Upper lobe of left lung (tissue), 6 donors: ENCODE results near the gene CCL7. TPM values are rescaled to one million over a fixed set of nuclear protein-coding genes. Genes with fewer than 3 reads are reported as not detected.

Source experiments
- ATAC-seq, 2 donors: fragments of 200-7000 bp; cut with Tn5 transposase; one replicate each; pipeline ENCODE4 v1.9.1; 2022; ENCODE audit warnings: mild to moderate bottlenecking in 2 of 2, moderate library complexity in 2 of 2; ENCODE audit not compliant: low FRiP score in 2 of 2
- DNase-seq, 2 donors: peaks; one replicate each; pipeline ENCODE4 v3.0.0-alpha.2; 2019 to 2020
- H3K27ac ChIP-seq, 4 donors: fragments of 200-600 bp; sonication (generic); one replicate each; pipeline ENCODE4 v1.5.1; 2016 to 2019
- H3K27me3 ChIP-seq, 4 donors: fragments of 200-600 bp; sonication (generic); one replicate each; pipeline ENCODE4 v1.5.1; 2017 to 2019
- H3K36me3 ChIP-seq, 4 donors: fragments of 200-600 bp; sonication (generic); one replicate each; pipeline ENCODE4 v1.5.1; 2016 to 2019
- H3K4me1 ChIP-seq, 4 donors: fragments of 200-600 bp; sonication (generic); one replicate each; pipeline ENCODE4 v1.5.1; 2018 to 2019
- H3K4me3 ChIP-seq, 4 donors: fragments of 200-600 bp; sonication (generic); one replicate each; pipeline ENCODE4 v1.5.1; 2017 to 2019; ENCODE audit warnings: mild to moderate bottlenecking in 2 of 4, moderate library complexity in 1 of 4
- H3K9me3 ChIP-seq, 4 donors: fragments of 200-600 bp; sonication (generic); one replicate each; pipeline ENCODE4 v1.5.1; 2018 to 2019
- CTCF ChIP-seq, 6 experiments: fragments of 450-650 bp in 4 of 6; fragments of 200-600 bp in 2 of 6; sonication (generic) in 2 of 6; IDR thresholded peaks; one replicate each; pipeline ENCODE4 v1.5.1; 2016 to 2019; ENCODE audit warnings: antibody characterized with exemption in 6 of 6
- EP300 ChIP-seq, 4 donors: sonication (generic); formaldehyde crosslinking; IDR thresholded peaks; one replicate each; pipeline ENCODE4 v1.5.1; 2017; ENCODE audit warnings: antibody characterized with exemption in 4 of 4, control low read depth in 2 of 4
- POLR2A ChIP-seq, 4 donors: fragments of 450-650 bp; IDR thresholded peaks; one replicate each; pipeline ENCODE4 v1.5.1; 2016 to 2017; ENCODE audit warnings: antibody characterized with exemption in 4 of 4, mild to moderate bottlenecking in 2 of 4
- POLR2AphosphoS5 ChIP-seq, 2 donors: sonication (generic); formaldehyde crosslinking; IDR thresholded peaks; one replicate each; pipeline ENCODE4 v1.5.1; 2017; ENCODE audit warnings: antibody characterized with exemption in 2 of 2
- WGBS, 2 donors: methylation state at CpG; one replicate each; pipeline ENCODE4 v1.1.5; 2017 to 2018; 5-methylcytosine and 5-hydroxymethylcytosine counted together
- total RNA-seq, 6 donors: library from RNA; depleted of rRNA in 4 of 6; stranded (reverse); fragments of >200 nt in 4 of 6; gene quantifications; one replicate each; pipeline versions ENCODE4 v1.1.0 to v1.2.1, GENCODE V29; 2016 to 2021
- donor health status: DM: no; HTN: no; CAD: no; lungs with moderate emphysema.
- donor health status: DM: no; HTN: yes; CAD: no; lungs with severe emphysema.

CCL7 gene
- total RNA-seq, 6 donors from 2014 or later = 0.34 TPM; not detected in 5

GRCh38 chr17:34242587-34243363 is 27.2 kb upstream of the CCL7 start:
- Histone ChIP-seq H3K9me3 (no peaks in the 10 kb centered on the region), H3K27me3 (no peaks in the 10 kb centered on the region), H3K4me3 (no peak overlapping the region), H3K4me1 (peaks cover 53 to 67% (median 58%) of the 10 kb centered on the region in 4 donors), H3K27ac (peak overlapping the region; percentile 65 to 82 (median 78)), H3K36me3 (no peaks in the 10 kb centered on the region)
- no peak for DNase-seq
- 50 to 55% methylated on average over 6 to 8 of the region's 8 CpGs for WGBS, 2 donors
- TF ChIP-seq POLR2A (IDR thresholded peaks at IDR 0.05) (no peak), CTCF (IDR thresholded peaks at IDR 0.05) (no peak), POLR2AphosphoS5 (IDR thresholded peaks at IDR 0.05) (peak in 1 of 2 donors; percentile 14), EP300 (IDR thresholded peaks at IDR 0.05) (no peak)
- ATAC-seq = peak; percentile 58 to 66

- no peaks in the 10 kb centered on the region for H3K27me3 ChIP-seq
- ATAC-seq (no peak), DNase-seq (no peak)
- whole genome bisulfite sequencing, 2 donors = 66 to 72% methylated on average over 7 of the region's 7 CpGs
- TF ChIP-seq EP300 (IDR thresholded peaks at IDR 0.05) = no peak
- no peak for TF ChIP-seq POLR2AphosphoS5 (IDR thresholded peaks at IDR 0.05)
- no peak for TF ChIP-seq POLR2A (IDR thresholded peaks at IDR 0.05)
- TF ChIP-seq CTCF (IDR thresholded peaks at IDR 0.05) = no peak
- peak overlapping the region in 3 of 4 donors; percentile 65 to 80 (median 77) for H3K27ac ChIP-seq
- H3K4me1 ChIP-seq = peaks cover 54 to 63% (median 59%) of the 10 kb centered on the region in 4 donors
- no peaks in the 10 kb centered on the region for H3K36me3 ChIP-seq
- no peak overlapping the region for H3K4me3 ChIP-seq
- H3K9me3 ChIP-seq = no peaks in the 10 kb centered on the region
These were observed 26.4 kb upstream of the CCL7 start for GRCh38 chr17:34243364-34244320.

GRCh38 chr17:34245351-34245905 is 24.6 kb upstream of the CCL7 start:
- no peak for TF ChIP-seq EP300 (IDR thresholded peaks at IDR 0.05)
- TF ChIP-seq CTCF (IDR thresholded peaks at IDR 0.05) = no peak
- TF ChIP-seq POLR2A (IDR thresholded peaks at IDR 0.05) = no peak
- no peak for TF ChIP-seq POLR2AphosphoS5 (IDR thresholded peaks at IDR 0.05)
- DNase-seq (no peak), ATAC-seq (no peak)
- peak overlapping the region in 2 of 4 donors; percentile 53 to 62 for H3K27ac ChIP-seq
- no peaks in the 10 kb centered on the region for H3K27me3 ChIP-seq
- H3K4me3 ChIP-seq = no peak overlapping the region
- WGBS, 2 donors = 72 to 81% methylated on average over 6 of the region's 6 CpGs
- no peaks in the 10 kb centered on the region for H3K9me3 ChIP-seq
- no peaks in the 10 kb centered on the region for H3K36me3 ChIP-seq
- peaks cover 67 to 74% (median 68%) of the 10 kb centered on the region in 4 donors for H3K4me1 ChIP-seq

- ATAC-seq (peak in 1 of 2 donors; percentile 66), DNase-seq (peak in 1 of 2 donors; percentile 31)
- Histone ChIP-seq H3K27ac (peak overlapping the region; percentile 53 to 62 (median 55)), H3K9me3 (no peaks in the 10 kb centered on the region), H3K36me3 (no peaks in the 10 kb centered on the region), H3K4me1 (peaks cover 64 to 70% (median 68%) of the 10 kb centered on the region in 4 donors), H3K4me3 (no peak overlapping the region), H3K27me3 (no peaks in the 10 kb centered on the region)
- TF ChIP-seq EP300 (IDR thresholded peaks at IDR 0.05) = no peak
- TF ChIP-seq POLR2A (IDR thresholded peaks at IDR 0.05) = no peak
- no peak for TF ChIP-seq CTCF (IDR thresholded peaks at IDR 0.05)
- no peak for TF ChIP-seq POLR2AphosphoS5 (IDR thresholded peaks at IDR 0.05)
- 50 to 60% methylated on average over 1 of the region's 1 CpG for WGBS, 2 donors
These were observed 23.6 kb upstream of the CCL7 start for GRCh38 chr17:34246446-34246845.
